HG03135 (cell line): ENCODE data around the gene TK1.
A peak's percentile ranks its signal among the peaks of the same experiment; 100 is the strongest.

ENCODE experiments used
- ATAC-seq: cut with Tn5 transposase; IDR thresholded peaks from one replicate; pipeline ENCODE4 v1.9.1; 2021; ENCODE audit warnings: mild to moderate bottlenecking, moderate library complexity; ENCODE audit not compliant: unreplicated experiment

Gene TK1

DNA sequence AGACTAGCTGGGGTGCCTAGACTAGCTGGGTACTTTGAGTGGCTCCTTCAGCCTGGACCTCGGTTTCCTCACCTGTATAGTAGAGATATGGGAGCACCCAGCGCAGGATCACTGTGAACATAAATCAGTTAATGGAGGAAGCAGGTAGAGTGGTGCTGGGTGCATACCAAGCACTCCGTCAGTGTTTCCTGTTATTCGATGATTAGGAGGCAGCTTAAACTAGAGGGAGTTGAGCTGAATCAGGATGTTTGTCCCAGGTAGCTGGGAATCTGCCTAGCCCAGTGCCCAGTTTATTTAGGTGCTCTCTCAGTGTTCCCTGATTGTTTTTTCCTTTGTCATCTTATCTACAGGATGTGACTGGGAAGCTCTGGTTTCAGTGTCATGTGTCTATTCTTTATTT is 36.2 kb upstream of the TK1 start:
- ATAC-seq = no peak

- ATAC-seq = no peak
These were observed 32.7 kb upstream of the TK1 start for GRCh38 chr17:78219396-78220150.

DNA sequence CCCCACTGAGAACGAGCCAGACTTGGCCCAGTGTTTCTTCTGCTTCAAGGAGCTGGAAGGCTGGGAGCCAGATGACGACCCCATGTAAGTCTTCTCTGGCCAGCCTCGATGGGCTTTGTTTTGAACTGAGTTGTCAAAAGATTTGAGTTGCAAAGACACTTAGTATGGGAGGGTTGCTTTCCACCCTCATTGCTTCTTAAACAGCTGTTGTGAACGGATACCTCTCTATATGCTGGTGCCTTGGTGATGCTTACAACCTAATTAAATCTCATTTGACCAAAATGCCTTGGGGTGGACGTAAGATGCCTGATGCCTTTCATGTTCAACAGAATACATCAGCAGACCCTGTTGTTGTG is 27.8 kb upstream of the TK1 start:
- ATAC-seq = no peak

DNA sequence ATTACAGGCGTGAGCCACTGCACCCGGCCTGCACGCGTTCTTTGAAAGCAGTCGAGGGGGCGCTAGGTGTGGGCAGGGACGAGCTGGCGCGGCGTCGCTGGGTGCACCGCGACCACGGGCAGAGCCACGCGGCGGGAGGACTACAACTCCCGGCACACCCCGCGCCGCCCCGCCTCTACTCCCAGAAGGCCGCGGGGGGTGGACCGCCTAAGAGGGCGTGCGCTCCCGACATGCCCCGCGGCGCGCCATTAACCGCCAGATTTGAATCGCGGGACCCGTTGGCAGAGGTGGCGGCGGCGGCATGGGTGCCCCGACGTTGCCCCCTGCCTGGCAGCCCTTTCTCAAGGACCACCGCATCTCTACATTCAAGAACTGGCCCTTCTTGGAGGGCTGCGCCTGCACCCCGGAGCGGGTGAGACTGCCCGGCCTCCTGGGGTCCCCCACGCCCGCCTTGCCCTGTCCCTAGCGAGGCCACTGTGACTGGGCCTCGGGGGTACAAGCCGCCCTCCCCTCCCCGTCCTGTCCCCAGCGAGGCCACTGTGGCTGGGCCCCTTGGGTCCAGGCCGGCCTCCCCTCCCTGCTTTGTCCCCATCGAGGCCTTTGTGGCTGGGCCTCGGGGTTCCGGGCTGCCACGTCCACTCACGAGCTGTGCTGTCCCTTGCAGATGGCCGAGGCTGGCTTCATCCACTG is 27.3 kb upstream of the TK1 start, which contains the start of gene BIRC5:
TSS of gene BIRC5 (plus strand) at position 238 of the 690 bp plus-strand sequence. CDS start at position 302, 64 bp downstream.
- ATAC-seq = peak; percentile 87

GRCh38 chr17:78211032-78211431 is 24.2 kb upstream of the TK1 start:
- no peak for ATAC-seq

- ATAC-seq = no peak
These were observed 23.3 kb upstream of the TK1 start for GRCh38 chr17:78210111-78210510.

GRCh38 chr17:78208486-78208885 is 21.6 kb upstream of the TK1 start:
- ATAC-seq = no peak

DNA sequence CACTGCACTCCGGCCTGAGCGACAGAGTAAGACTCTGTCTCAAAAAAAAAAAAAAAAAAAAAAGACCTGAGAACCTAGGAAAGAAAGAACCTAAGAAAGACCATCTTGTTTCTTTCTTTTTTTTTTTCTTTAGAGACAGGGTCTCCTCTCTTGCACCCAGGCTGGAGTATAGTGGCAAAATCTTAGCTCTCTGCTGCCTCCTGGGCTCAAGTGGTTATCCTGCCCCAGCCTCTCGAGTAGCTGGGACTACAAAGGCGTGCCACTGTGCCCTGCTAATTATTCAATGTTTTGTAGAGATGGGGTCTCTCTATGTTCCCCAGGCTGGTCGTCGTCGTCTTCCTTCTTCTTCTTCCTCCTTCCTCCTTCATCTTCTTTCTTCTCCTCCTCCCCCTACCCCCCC is 19.4 kb upstream of the TK1 start:
- no peak for ATAC-seq

DNA sequence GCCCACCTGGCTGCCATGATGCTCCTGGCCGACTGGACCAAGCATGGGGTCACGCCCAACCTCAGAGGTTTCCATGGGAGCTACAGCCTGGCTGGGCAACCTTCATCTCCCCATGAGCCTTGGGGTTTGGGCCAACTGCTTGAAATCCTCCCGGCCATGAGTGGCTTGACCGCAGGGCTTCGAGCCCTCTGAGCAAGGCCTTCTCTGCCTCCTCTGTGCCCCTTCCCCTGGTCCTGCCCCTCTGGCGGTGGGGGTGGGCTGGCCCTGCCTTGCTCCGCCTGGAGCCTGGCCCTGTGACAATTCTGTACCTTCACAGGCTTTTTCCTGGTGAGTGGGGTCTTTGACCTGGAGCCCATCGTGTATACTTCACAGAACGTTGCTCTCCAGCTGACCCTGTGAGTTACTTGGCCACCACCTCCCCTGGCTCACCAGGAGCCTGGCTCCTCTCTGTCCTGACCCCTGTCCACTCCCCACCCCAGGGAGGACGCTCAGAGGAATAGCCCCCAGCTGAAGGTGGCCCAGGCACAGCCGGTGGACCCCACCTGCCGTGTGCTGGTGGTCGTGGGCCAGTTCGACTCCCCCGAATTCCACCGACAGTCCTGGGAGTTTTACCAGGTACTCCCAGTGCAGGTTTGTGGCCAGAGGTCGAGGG is 18.4 kb upstream of the TK1 start:
- no peak for ATAC-seq

DNA sequence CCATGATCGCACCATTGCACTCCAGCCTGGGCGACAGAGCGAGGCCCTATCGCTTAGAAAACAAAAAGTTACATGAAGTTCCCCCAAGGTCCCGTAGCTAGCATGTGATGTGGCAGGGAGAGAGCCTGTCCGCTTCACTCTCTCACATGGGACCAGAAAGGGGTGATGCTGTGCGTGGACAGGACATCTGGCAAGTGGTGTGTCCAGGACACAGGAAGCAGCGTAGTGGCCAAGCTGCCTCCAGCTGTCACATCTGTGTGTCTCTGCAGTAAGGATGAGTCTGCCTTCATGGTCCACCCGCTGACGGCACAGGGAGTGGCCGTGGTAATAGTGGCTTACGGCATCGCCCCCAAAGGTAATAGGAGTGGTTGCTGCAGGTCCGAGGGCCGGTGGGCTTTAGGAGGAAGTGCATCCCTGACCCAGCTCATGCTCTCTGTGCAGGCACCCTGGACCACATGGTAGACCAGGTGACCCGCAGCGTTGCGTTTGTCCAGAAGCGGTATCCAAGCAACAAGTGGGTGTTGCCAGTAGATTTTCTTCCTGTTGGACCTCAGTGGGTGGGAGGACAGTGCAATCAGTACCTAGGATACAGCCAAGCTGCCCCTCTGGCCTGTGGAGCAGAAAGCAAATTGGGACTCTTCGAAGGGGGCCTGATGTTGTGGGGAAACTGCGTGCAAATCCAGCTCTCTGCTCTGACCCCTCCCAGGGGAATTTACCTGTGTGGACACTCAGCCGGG is 17.7 kb upstream of the TK1 start:
- no peak for ATAC-seq

- no peak for ATAC-seq
These were observed 15.8 kb upstream of the TK1 start for GRCh38 chr17:78202666-78203065.

GRCh38 chr17:78200451-78200850 is 13.6 kb upstream of the TK1 start:
- no peak for ATAC-seq

- ATAC-seq = no peak
These were observed 10.4 kb upstream of the TK1 start for GRCh38 chr17:78197147-78197832.

- ATAC-seq = no peak
These were observed 9.9 kb upstream of the TK1 start for GRCh38 chr17:78196716-78197115.

- ATAC-seq = no peak
These were observed 716 bp downstream of the TK1 start for GRCh38 chr17:78185981-78186691.

- ATAC-seq = no peak
These were observed 2.0 kb downstream of the TK1 start for GRCh38 chr17:78184868-78185267.

GRCh38 chr17:78184351-78184750 is 2.5 kb downstream of the TK1 start:
- no peak for ATAC-seq

GRCh38 chr17:78183916-78184315 is 2.9 kb downstream of the TK1 start:
- ATAC-seq = no peak

- no peak for ATAC-seq
These were observed 4.3 kb downstream of the TK1 start for GRCh38 chr17:78182504-78182903.

GRCh38 chr17:78180508-78180907 is 6.3 kb downstream of the TK1 start:
- no peak for ATAC-seq
